Endothelial cell of umbilical vein (primary cell): ENCODE results near the gene CRAT. TPM values are rescaled to one million over a fixed set of nuclear protein-coding genes. Genes with fewer than 3 reads are reported as not detected.

ENCODE experiments used
- BruUV-seq: library from RNA; stranded (reverse); fragments of 400-500 nt; replicated peaks from 2 replicates; lab custom pipeline; 2021; lab: Mats Ljungman, UMichigan
- CTCF ChIA-PET: fragments of 300-600, 350-600 bp; sonication (Branson Sonifier 250); formaldehyde crosslinking; loops from one replicate; lab custom pipeline; 2021; ENCODE audit warnings: antibody characterized with exemption, inconsistent platforms; lab: Charles Lee
- POLR2A ChIA-PET: fragments of 300-600, 350-600 bp; sonication (Branson Sonifier 250); formaldehyde crosslinking; loops from one replicate; lab custom pipeline; 2021; ENCODE audit warnings: antibody characterized with exemption, inconsistent platforms; lab: Charles Lee
- DNase-seq: peaks from one replicate; pipeline ENCODE4 v3.0.0-alpha.2; 2011; ENCODE audit warnings: low read depth, low spot score
- FAIRE-seq: peaks from 2 replicates; lab custom pipeline; 2011; peaks lifted over from hg19 to GRCh38; lab: Jason Lieb, UNC
- H2AFZ ChIP-seq: 2 replicates; pipeline ENCODE4 v1.6.0; 2012; ENCODE audit warnings: low read depth, low read length, control low read depth, inconsistent platforms
- H3K27ac ChIP-seq: 2 replicates; pipeline ENCODE4 v1.5.1; 2011; ENCODE audit warnings: low read depth, mild to moderate bottlenecking, control low read depth, low read length, moderate library complexity; ENCODE audit not compliant: insufficient read depth
- H3K27me3 ChIP-seq, 2 experiments: 2 replicates each; pipeline versions ENCODE4 v1.6.0 to v1.6.1; 2011; ENCODE audit warnings: low read length in 2 of 2, mixed read lengths in 1 of 2; ENCODE audit not compliant: control insufficient read depth in 2 of 2, insufficient read depth in 2 of 2
- H3K36me3 ChIP-seq, 2 experiments: 2 replicates in 1 of 2; 3 replicates in 1 of 2; pipeline ENCODE4 v1.5.1; 2011; ENCODE audit warnings: low read length in 2 of 2, mild to moderate bottlenecking in 1 of 2, moderate library complexity in 1 of 2; ENCODE audit not compliant: control insufficient read depth in 2 of 2, insufficient read depth in 2 of 2; ENCODE audit errors: extremely low read depth in 1 of 2
- H3K4me1 ChIP-seq: 3 replicates; pipeline ENCODE4 v1.5.1; 2011; ENCODE audit warnings: mild to moderate bottlenecking, low read length; ENCODE audit not compliant: control insufficient read depth, insufficient read depth; ENCODE audit errors: extremely low read depth
- H3K4me2 ChIP-seq: 2 replicates; pipeline ENCODE4 v1.6.1; 2011; ENCODE audit warnings: low read length, control low read depth, mixed read lengths; ENCODE audit not compliant: insufficient read depth
- H3K4me3 ChIP-seq, 3 experiments: fragments of 200-600 bp in 1 of 3; sonication (generic), shearing (Covaris generic) in 1 of 3; replicated peaks in 1 of 3; 2 replicates each; pipeline ENCODE4 v1.5.1; 2011 to 2016; ENCODE audit warnings: control low read depth in 3 of 3, low read length in 3 of 3, mild to moderate bottlenecking in 2 of 3, inconsistent platforms in 1 of 3, low read depth in 1 of 3, moderate library complexity in 1 of 3; ENCODE audit not compliant: insufficient read depth in 1 of 3
- H3K79me2 ChIP-seq: 2 replicates; pipeline ENCODE4 v1.6.0; 2012; ENCODE audit warnings: low read length, inconsistent platforms; ENCODE audit not compliant: control insufficient read depth, insufficient read depth
- H3K9ac ChIP-seq: replicated peaks from 2 replicates; pipeline ENCODE3; 2011; ENCODE audit warnings: low read length, control low read depth; ENCODE audit not compliant: insufficient read depth; ENCODE audit errors: extremely low read depth
- H3K9me1 ChIP-seq: replicated peaks from 3 replicates; pipeline ENCODE4 v1.6.0; 2011; ENCODE audit warnings: mild to moderate bottlenecking, low read length; ENCODE audit not compliant: control insufficient read depth, insufficient read depth; ENCODE audit errors: extremely low read depth
- H3K9me3 ChIP-seq: replicated peaks from 2 replicates; pipeline ENCODE4 v1.5.1; 2012; ENCODE audit warnings: low read length, inconsistent platforms; ENCODE audit not compliant: control insufficient read depth, insufficient read depth
- H4K20me1 ChIP-seq: replicated peaks from 2 replicates; pipeline ENCODE3; 2011; ENCODE audit warnings: mild to moderate bottlenecking, low read length; ENCODE audit not compliant: control insufficient read depth, insufficient read depth; ENCODE audit errors: extremely low read depth
- EZH2 ChIP-seq: IDR thresholded peaks from 2 replicates; pipeline ENCODE4 v1.6.1; 2012; ENCODE audit warnings: borderline replicate concordance, low read depth, mild to moderate bottlenecking, moderate library complexity, low read length, inconsistent platforms; ENCODE audit not compliant: severe bottlenecking
- FOS ChIP-seq: IDR thresholded peaks from 2 replicates; pipeline ENCODE4 v1.6.1; 2011; ENCODE audit warnings: mild to moderate bottlenecking, low read length, moderate library complexity, borderline replicate concordance; ENCODE audit not compliant: insufficient read depth
- MYC ChIP-seq: IDR thresholded peaks from one replicate; pipeline ENCODE4 v1.6.1; 2011; ENCODE audit warnings: mild to moderate bottlenecking, low read depth, low read length
- POLR2A ChIP-seq: IDR thresholded peaks from 2 replicates; pipeline ENCODE4 v1.6.1; 2012; ENCODE audit warnings: low read depth, mild to moderate bottlenecking, control low read depth, low read length
- POLR2AphosphoS5 ChIP-seq: IDR thresholded peaks from 2 replicates; pipeline ENCODE4 v1.6.1; 2012; ENCODE audit warnings: low read depth, mild to moderate bottlenecking, control low read depth, low read length, moderate library complexity; ENCODE audit not compliant: insufficient read depth
- dilution Hi-C: fragments of 300-500 bp; cut with MboI; formaldehyde crosslinking; loops from one replicate; pipeline ENCODE4 v1.15.0; 2019; ENCODE audit warnings: low sequenced_read_pairs; ENCODE audit not compliant: extremely low pct_ligation_motif_present
- intact Hi-C: fragments of 100-400 bp; cut with micrococcal nuclease; formaldehyde crosslinking; loops from one replicate; pipeline ENCODE4 v1.10.0; 2022
- polyA plus RNA-seq, 4 experiments: library from polyadenylated mRNA; depleted of rRNA in 3 of 4; stranded (reverse) in 3 of 4; unstranded in 1 of 4; fragments of >200 nt; gene quantifications; 2 replicates each; pipeline versions ENCODE4 v1.2.1 to v1.2.3, GENCODE V29; 2011 to 2012; ENCODE audit warnings: missing spikeins in 1 of 4
- total RNA-seq: library from RNA; stranded (reverse); gene quantifications from 2 replicates; pipeline ENCODE4 v1.2.3, GENCODE V29; 2021
- TF ChIP-seq, protein P1 (sequence below): IDR thresholded peaks from 2 replicates; pipeline ENCODE4 v1.6.1; 2011; ENCODE audit not compliant: insufficient read depth, insufficient read length
- TF ChIP-seq, protein P2 (sequence below), 2 donors: IDR thresholded peaks; 1 replicate in 1 of 2; 2 replicates in 1 of 2; pipeline ENCODE4 v1.5.1; 2011; ENCODE audit warnings: low read length in 2 of 2, mild to moderate bottlenecking in 2 of 2, moderate library complexity in 2 of 2, control low read depth in 1 of 2, inconsistent platforms in 1 of 2, low read depth in 1 of 2; ENCODE audit not compliant: insufficient read depth in 1 of 2; ENCODE audit errors: extremely low read depth in 1 of 2

Gene CRAT
- total and polyA plus RNA-seq, 2 donors (not counting 3 experiments of a cell fraction or from before 2014, with no cell fraction given), result 34.2 to 55.3 TPM

DNA sequence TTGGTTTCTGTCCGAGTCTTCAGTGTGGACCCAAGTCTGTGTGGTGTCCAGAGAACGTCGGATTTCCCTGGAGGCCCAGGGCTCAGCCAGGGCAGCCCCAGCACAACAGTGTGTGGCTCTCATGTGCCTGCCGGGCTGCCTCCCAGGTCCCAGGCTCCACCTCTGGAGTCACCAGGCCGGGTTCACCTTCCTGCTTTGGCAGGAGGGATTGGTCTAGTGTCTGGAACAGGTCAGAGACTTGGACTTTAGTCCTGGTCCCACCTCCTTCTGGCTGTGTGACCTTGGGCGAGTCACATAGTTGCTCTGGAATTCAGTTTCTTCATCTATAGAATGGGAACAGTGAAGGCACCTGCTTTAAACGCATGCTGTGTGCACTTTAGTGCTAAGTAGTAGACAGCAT is 26.5 kb downstream of the CRAT start:
- no peak overlapping the region for H2AFZ ChIP-seq
- no peak overlapping the region for H3K4me3 ChIP-seq
- H3K27me3 ChIP-seq, result no peaks in the 10 kb centered on the region
- H3K9me3 ChIP-seq, result no peaks in the 10 kb centered on the region
- no peak overlapping the region for H3K27ac ChIP-seq
- H3K9ac ChIP-seq, result no peak overlapping the region
- no peaks in the 10 kb centered on the region for H3K9me1 ChIP-seq
- FAIRE-seq (no peak), DNase-seq (no peak)
- TF ChIP-seq, protein P1, sequence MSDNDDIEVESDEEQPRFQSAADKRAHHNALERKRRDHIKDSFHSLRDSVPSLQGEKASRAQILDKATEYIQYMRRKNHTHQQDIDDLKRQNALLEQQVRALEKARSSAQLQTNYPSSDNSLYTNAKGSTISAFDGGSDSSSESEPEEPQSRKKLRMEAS, result no peak
- TF ChIP-seq FOS (no peak), POLR2A (no peak), POLR2AphosphoS5 (no peak), EZH2 (no peak), MYC (no peak)
- TF ChIP-seq, protein P2, sequence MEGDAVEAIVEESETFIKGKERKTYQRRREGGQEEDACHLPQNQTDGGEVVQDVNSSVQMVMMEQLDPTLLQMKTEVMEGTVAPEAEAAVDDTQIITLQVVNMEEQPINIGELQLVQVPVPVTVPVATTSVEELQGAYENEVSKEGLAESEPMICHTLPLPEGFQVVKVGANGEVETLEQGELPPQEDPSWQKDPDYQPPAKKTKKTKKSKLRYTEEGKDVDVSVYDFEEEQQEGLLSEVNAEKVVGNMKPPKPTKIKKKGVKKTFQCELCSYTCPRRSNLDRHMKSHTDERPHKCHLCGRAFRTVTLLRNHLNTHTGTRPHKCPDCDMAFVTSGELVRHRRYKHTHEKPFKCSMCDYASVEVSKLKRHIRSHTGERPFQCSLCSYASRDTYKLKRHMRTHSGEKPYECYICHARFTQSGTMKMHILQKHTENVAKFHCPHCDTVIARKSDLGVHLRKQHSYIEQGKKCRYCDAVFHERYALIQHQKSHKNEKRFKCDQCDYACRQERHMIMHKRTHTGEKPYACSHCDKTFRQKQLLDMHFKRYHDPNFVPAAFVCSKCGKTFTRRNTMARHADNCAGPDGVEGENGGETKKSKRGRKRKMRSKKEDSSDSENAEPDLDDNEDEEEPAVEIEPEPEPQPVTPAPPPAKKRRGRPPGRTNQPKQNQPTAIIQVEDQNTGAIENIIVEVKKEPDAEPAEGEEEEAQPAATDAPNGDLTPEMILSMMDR (IDR thresholded peaks at IDR 0.05; ENCODE audit: extremely low read depth in 1 of 2, insufficient read depth in 1 of 2, low read depth in 1 of 2, low read length in 2 of 2), result no peak
- intact Hi-C loops, result no loop called here
- H3K79me2 ChIP-seq, result peaks cover 20% of the 10 kb centered on the region
- dilution Hi-C loops, result no loop called here
- ChIA-PET CTCF (no interaction called here), POLR2A (no interaction called here)
- H4K20me1 ChIP-seq, result no peaks in the 10 kb centered on the region
- no TSS peak for BruUV-seq
- peaks cover 16% of the 10 kb centered on the region for H3K4me1 ChIP-seq
- peaks cover 0 to 17% of the 10 kb centered on the region in 2 experiments for H3K36me3 ChIP-seq
- H3K4me2 ChIP-seq, result no peak overlapping the region
